Measurements from ENCODE around the gene FGB.
"Not testable (repeated sequence)": the region's sequence is repeated elsewhere in the genome, so short reads cannot be mapped to it uniquely, and the experiment has no call there.

FGB gene

GRCh38 chr4:154566639-154567204 is 3.9 kb downstream of the FGB start:
- no peak for DNase-seq

GRCh38 chr4:154569028-154569427 is 6.2 kb downstream of the FGB start:
- no peak for DNase-seq

GRCh38 chr4:154569584-154569983 is 6.8 kb downstream of the FGB start:
- DNase-seq, result no peak

- no peak for DNase-seq
Measured at GRCh38 chr4:154573190-154573870, 10.5 kb downstream of the FGB start.

GRCh38 chr4:154574311-154574710 is 11.5 kb downstream of the FGB start:
- DNase-seq, result no peak

GRCh38 chr4:154577324-154577723 is 14.5 kb downstream of the FGB start:
- no peak for DNase-seq

GRCh38 chr4:154578919-154579318 is 16.1 kb downstream of the FGB start:
- DNase-seq, result no peak

- no peak for DNase-seq
Measured at GRCh38 chr4:154579927-154580326, 17.1 kb downstream of the FGB start.

- DNase-seq, result no peak
Measured at GRCh38 chr4:154582723-154583122, 19.9 kb downstream of the FGB start.

GRCh38 chr4:154583230-154583629 is 20.4 kb downstream of the FGB start:
- DNase-seq, result no peak

- DNase-seq, result no peak
Measured at GRCh38 chr4:154583677-154584076, 20.9 kb downstream of the FGB start.

- no peak for DNase-seq
Measured at GRCh38 chr4:154584259-154584658, 21.4 kb downstream of the FGB start.

- no peak for DNase-seq
Measured at GRCh38 chr4:154585369-154586018, 22.7 kb downstream of the FGB start.

- DNase-seq, result no peak
Measured at GRCh38 chr4:154586296-154587033, 23.7 kb downstream of the FGB start.

- DNase-seq, result no peak
Measured at GRCh38 chr4:154588198-154588597, 25.4 kb downstream of the FGB start.

- no peak for DNase-seq
Measured at GRCh38 chr4:154589296-154590197, 26.7 kb downstream of the FGB start.

GRCh38 chr4:154590329-154591006 is 27.7 kb downstream of the FGB start, which contains the start of gene FGA:
FGA (minus strand) TSS chr4:154590742; CDS start chr4:154590687, 55 bp downstream.
- no peak for DNase-seq

- DNase-seq, result no peak
Measured at GRCh38 chr4:154591890-154592289, 29.1 kb downstream of the FGB start.

GRCh38 chr4:154593868-154594267 is 31.1 kb downstream of the FGB start:
- DNase-seq, result no peak

- DNase-seq, result not testable (repeated sequence)
Measured at GRCh38 chr4:154594343-154594742, 31.5 kb downstream of the FGB start.

- no peak for DNase-seq
Measured at GRCh38 chr4:154595807-154596206, 33.0 kb downstream of the FGB start.

GRCh38 chr4:154597281-154597680 is 34.5 kb downstream of the FGB start:
- not testable (repeated sequence) for DNase-seq

Data from bone marrow (tissue), 2 donors.